WERI-Rb-1 (cell line): ENCODE data around the gene WDR1.
"Not testable (repeated sequence)": the region's sequence is repeated elsewhere in the genome, so short reads cannot be mapped to it uniquely, and the experiment has no call there.

ENCODE experiments used
- DNase-seq: peaks from one replicate; pipeline ENCODE4 v3.0.0-alpha.2; 2020
- H3K27ac ChIP-seq: fragments of 250-450 bp; sonication (Bioruptor Pico); 2 replicates; pipeline ENCODE4 v1.5.1; 2020; ENCODE audit warnings: mild to moderate bottlenecking, moderate library complexity
- H3K27me3 ChIP-seq: fragments of 250-450 bp; sonication (Bioruptor Pico); 2 replicates; pipeline ENCODE4 v1.5.1; 2021; ENCODE audit warnings: mild to moderate bottlenecking, low read depth, moderate library complexity; ENCODE audit not compliant: insufficient read depth, severe bottlenecking
- H3K36me3 ChIP-seq: fragments of 250-450 bp; sonication (Bioruptor Pico); 2 replicates; pipeline ENCODE4 v1.5.1; 2020; ENCODE audit warnings: mild to moderate bottlenecking, moderate library complexity
- H3K4me3 ChIP-seq: 2 replicates; pipeline ENCODE4 v1.5.1; 2011; ENCODE audit warnings: low read depth, mild to moderate bottlenecking, control low read depth, low read length
- H3K9me3 ChIP-seq: fragments of 250-450 bp; sonication (Bioruptor Pico); 2 replicates; pipeline ENCODE4 v1.5.1; 2021; ENCODE audit warnings: mild to moderate bottlenecking, moderate library complexity; ENCODE audit not compliant: severe bottlenecking
- CTCF ChIP-seq: IDR thresholded peaks from 2 replicates; pipeline ENCODE4 v1.5.1; 2011; ENCODE audit warnings: low read depth, mild to moderate bottlenecking, control low read depth, inconsistent platforms, low read length

Gene WDR1

GRCh38 chr4:10130178-10130888 lies 13.7 kb upstream of the WDR1 start:
- Histone ChIP-seq H3K9me3 (peaks cover 3% of the 10 kb centered on the region), H3K27ac (no peak overlapping the region), H3K36me3 (no peaks in the 10 kb centered on the region), H3K4me3 (no peak overlapping the region), H3K27me3 (no peaks in the 10 kb centered on the region)
- no peak for TF ChIP-seq CTCF
- no peak for DNase-seq

- no peak for TF ChIP-seq CTCF
- DNase-seq, result no peak
These were observed 12.9 kb upstream of the WDR1 start for GRCh38 chr4:10129196-10130177.

GRCh38 chr4:10128761-10129160 lies 12.2 kb upstream of the WDR1 start:
- TF ChIP-seq CTCF, result no peak
- H3K9me3 ChIP-seq, result peaks cover 2% of the 10 kb centered on the region
- H3K36me3 ChIP-seq, result no peaks in the 10 kb centered on the region
- H3K27me3 ChIP-seq, result no peaks in the 10 kb centered on the region
- H3K27ac ChIP-seq, result 0 out of 2 replicates have a peak overlapping the region, but pooled peaks have one; percentile 15
- no peak for DNase-seq
- H3K4me3 ChIP-seq, result no peak overlapping the region

More at GRCh38 chr4:10129196-10130177, 12.9 kb upstream of the WDR1 start:
- no peak overlapping the region for H3K4me3 ChIP-seq
- peaks cover 2% of the 10 kb centered on the region for H3K9me3 ChIP-seq
- no peaks in the 10 kb centered on the region for H3K36me3 ChIP-seq
- H3K27me3 ChIP-seq, result no peaks in the 10 kb centered on the region
- H3K27ac ChIP-seq, result no peak overlapping the region

GRCh38 chr4:10127531-10127930 lies 10.9 kb upstream of the WDR1 start:
- H3K27ac ChIP-seq, result peak overlapping the region; percentile 26
- H3K9me3 ChIP-seq, H3K4me3 ChIP-seq, H3K27me3 ChIP-seq, DNase-seq, H3K36me3 ChIP-seq: not testable (repeated sequence)

- H3K36me3 ChIP-seq, result no peaks in the 10 kb centered on the region
- no peak overlapping the region for H3K4me3 ChIP-seq
- H3K9me3 ChIP-seq, result peaks cover 2% of the 10 kb centered on the region
- TF ChIP-seq CTCF, result no peak
- no peak overlapping the region for H3K27ac ChIP-seq
- no peaks in the 10 kb centered on the region for H3K27me3 ChIP-seq
- DNase-seq, result no peak
These were observed 7.8 kb upstream of the WDR1 start for GRCh38 chr4:10124167-10124930.
